ENCODE results near the gene E2F1.
A peak's percentile ranks its signal among the peaks of the same experiment; 100 is the strongest.
"Not testable (repeated sequence)": the region's sequence is repeated elsewhere in the genome, so short reads cannot be mapped to it uniquely, and the experiment has no call there.

Gene E2F1

DNA sequence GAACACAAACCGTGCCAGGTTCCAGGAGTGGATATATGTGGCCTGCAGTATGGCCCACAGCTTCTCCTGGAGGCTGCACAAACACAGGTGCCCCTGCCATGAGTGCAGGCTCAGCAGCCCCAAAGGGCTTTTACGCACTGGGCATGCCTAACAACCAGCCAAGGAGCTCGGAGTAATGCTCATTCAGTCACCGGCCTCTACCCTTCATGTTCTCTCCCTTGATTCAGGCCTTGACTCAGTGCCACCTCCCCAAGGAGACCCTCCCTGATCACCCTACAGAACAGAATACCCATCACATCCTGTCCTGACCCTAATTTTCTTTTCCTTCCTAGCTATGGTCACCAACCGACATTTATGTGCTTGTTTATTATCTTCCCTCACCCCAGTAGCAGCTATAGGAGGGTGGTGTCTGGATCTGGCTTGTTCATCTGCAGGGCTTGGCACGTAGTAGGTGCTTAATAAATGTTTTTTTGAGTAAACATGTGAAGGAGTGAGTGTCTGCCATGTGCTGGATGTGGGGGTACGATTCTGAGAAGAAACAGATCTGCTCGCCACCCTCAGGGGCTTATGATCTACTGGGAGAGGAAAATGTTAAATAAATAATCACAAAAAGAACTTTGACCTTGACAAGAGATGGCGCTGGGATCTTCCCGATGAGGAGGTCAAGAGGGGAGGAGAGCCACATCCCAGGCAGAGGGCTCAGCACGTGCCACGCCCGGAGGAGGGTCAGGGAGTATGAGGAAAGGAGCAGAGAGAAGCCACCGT lies 24.7 kb upstream of the E2F1 start:
- no peak for DNase-seq

DNA sequence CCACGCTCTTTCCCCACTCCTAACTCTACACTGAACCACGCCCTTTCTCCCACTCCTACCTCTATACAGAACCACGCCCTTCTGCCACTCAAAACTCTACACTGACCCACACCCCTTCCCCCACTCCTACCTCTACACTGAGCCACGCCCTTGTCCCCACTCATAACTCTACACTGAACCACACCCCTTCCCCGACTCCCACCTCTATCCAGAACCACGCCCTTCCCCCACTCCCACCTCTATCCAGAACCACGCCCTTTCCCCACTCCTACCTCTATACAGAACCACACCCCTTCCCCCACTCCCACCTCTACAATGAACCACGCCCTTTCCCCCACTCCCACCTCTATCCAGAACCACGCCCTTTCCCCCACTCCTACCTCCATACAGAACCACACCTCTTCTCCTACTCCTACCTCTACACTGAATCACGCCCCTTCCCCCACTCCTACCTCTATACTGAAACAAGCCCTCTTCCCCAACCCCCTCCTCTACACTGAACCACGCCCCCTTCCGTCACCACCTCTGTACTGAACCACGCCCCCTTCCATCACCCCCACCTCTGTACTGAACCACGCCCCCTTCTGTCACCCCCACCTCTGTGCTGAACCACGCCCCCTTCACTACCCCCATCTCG lies 23.8 kb upstream of the E2F1 start:
- no peak for DNase-seq

DNA sequence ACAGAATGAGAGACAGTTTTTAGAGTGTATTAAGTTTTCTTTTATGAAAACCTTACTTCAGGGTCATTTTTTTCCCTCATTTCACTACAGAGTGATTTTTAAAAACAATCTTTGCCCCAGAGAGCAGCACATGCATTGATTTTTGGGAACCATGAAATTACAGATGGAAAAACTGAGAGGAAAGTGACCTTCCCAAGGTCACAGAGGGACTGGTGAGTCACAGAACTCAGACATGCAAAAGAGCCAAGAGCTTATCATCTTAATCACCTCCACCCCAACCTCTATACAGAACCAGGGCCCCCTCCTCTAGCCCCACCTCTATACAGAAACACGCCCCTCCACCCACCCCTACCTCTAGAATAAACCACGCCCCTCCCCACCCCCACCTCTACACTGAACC lies 23.2 kb upstream of the E2F1 start:
- no peak for DNase-seq

DNA sequence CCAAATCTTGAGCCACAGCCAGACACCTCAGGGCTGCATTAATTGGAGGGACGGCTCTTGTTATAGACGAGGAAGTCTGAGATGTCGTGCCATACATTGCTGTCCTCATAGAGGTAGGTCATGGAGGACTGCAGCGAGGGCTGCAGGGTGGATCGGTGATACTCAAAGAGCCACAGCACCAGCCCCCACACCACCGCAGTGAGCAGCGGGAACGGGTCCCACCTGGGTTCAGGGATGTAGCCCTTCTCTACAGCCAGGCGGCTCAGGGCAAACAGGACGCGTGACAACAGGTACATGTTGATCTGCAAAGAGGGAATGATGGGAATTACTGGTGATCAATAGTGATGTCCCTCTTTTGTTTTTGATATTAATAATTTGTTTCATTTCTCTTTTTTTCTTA lies 21.5 kb upstream of the E2F1 start:
- DNase-seq, result no peak

DNA sequence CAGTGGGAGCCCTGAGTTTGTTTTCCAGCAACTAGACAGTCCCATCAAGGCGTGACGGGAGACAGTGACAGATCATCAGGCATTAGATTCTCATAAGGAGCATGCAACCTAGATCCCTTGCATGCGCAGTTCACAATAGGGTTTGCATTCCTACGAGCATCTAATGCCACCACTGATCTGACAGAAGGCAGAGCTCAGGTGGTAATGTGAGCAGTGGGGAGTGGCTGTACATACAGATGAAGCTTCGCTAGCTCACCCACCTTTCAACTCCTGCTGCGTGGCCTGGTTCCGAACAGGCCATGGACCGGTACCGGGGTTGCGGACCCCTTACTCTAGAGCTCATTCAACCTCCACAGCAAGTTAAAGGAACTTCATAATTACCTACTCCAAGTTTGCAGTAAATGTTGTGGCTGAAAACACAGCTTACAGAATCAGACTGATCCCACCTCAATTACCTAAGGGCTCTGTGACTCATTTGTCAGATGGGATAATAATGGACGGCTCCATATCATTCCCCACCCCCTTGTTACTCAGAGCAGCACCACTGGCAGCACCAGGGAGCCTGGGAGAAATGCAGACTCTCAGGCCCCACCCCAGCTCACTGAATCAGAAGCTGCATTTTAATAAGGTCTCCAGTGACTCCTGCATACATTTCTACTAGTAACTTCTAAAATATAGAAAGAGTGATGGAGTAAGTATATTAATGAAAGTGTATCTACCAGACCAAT lies 18.2 kb upstream of the E2F1 start:
- no peak for DNase-seq

- DNase-seq, result no peak
These were observed 17.4 kb upstream of the E2F1 start for GRCh38 chr20:33703498-33704137.

DNA sequence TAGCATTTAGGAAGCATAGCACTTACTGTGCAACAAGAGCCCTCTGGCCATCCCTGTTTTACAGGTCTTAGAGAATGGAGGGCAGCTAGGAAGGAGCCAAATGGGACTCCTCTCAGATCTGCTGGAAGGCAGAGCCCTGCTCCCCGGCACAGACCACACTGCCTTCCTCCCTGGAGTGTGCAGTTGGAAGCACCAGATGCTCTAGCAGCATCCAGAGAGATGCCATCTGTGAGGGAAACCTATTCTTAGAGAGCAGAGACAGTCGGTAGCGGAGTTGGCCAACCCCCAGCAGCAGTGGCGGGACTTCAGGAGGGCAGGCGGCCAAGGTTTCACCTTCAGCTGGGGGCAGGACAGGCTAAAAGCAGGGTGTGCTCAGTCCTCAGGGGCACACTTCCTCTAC lies 16.7 kb upstream of the E2F1 start:
- peak; percentile 85 for DNase-seq

GRCh38 chr20:33701629-33702450 lies 15.7 kb upstream of the E2F1 start:
- no peak for DNase-seq

DNA sequence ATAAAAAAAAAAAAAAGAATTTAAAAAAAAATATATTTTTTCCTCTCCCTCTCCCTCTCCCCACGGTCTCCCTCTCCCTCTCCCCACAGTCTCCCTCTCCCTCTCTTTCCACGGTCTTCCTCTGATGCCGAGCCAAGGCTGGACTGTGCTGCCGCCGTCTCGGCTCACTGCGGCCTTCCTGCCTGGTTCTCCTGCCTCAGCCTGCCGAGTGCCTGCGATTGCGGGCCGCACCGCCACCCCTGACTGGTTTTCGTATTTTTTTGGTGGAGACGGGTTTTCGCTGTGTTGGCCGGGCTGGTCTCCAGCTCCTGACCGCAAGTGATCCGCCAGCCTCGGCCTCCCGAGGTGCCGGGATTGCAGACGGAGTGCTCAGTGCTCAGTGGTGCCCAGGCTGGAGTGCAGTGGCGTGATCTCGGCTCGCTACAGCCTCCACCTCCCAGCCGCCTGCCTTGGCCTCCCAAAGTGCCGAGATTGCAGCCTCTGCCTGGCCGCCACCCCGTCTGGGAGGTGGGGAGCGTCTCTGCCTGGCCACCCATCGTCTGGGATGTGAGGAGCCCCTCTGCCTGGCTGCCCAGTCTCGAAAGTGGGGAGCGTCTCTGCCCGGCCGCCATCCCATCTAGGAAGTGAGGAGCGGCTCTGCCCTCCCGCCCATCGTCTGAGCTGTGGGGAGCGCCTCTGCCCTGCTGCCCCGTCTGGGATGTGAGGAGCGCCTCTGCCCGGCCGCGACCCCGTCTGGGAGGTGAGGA lies 14.7 kb upstream of the E2F1 start:
- not testable (repeated sequence) for DNase-seq

GRCh38 chr20:33698966-33699365 lies 12.8 kb upstream of the E2F1 start:
- DNase-seq, result not testable (repeated sequence)

- DNase-seq, result no peak
These were observed 10.9 kb upstream of the E2F1 start for GRCh38 chr20:33697129-33697528.

DNA sequence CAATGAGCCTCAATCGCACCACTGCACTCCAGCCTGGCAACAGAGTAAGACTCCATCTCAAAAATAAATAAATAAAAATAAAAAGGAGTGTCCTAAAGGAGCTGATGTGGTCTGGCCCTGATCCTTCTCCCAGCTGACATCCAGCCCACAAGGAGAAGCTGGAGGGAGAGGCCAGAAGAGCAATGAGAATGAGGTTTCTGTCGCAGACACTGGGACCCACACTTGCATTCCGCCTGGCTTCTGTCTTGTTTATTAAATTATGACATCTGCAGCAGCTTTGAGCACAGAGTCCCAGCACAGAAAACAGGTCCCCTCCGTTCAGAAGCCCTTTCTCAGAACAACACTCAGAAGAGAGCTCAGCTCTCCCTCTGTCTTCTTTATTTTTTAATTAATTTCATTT lies 10.3 kb upstream of the E2F1 start:
- no peak for DNase-seq

DNA sequence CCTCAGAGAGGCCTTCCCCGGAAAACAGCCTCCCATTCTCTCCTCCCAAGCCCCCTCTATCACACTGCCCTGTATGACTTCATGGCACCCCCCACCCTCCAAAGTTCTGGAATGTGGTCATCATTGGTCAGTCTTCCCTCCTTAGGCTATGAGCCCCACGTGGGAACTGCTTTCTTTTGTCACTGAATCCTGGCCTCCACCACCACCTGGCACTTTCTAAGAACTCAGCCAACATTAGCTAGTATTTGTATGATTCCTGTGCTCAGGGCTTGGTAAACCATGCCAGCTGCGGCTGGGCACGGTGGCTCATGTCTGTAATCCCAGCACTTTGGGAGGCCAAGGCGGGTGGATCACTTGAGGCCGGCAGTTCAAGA lies 8.4 kb upstream of the E2F1 start:
- DNase-seq, result no peak

DNA sequence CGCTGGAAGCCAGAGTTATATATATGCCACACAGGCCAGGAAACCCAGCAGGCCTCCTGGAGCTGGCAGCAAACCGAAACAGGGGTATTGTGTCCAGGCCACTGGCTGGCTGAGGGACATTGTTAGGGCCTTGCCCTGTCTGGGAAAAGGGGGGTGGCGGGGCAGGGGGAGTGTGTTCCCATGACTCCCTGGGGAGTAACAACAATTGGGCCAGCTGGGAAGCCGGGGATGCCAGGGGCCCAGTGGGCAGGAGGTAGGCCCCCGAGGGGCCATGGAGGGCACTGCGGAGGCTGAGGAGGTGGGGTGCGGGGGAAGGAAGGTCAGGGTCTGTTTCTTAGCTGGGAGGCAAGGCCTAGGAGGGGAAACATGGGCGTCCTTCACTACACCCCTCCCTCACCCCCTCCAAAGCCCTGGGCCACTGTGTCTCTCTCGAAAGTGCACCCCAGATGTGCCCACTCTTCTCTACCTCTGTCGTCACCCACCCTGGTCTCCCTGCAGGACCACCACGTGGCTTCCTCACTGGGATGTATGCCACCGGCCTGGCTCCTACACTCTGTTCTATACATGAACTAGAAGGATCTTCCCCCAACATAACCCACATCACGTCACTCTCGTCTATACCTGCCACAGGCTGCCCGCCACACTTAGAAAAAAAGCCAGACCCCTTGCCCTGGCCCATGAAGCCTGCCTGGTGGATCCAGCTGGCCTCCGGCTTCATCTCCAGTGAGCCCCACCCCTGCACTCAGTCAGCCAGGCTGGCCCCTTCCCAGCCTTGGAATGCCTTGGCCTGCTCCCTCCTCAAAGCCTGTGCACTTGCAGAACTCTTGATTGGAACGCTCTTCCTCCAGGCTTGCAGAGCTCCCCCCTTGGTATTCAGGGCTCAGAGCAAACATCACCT lies 7.8 kb upstream of the E2F1 start:
- no peak for DNase-seq

DNA sequence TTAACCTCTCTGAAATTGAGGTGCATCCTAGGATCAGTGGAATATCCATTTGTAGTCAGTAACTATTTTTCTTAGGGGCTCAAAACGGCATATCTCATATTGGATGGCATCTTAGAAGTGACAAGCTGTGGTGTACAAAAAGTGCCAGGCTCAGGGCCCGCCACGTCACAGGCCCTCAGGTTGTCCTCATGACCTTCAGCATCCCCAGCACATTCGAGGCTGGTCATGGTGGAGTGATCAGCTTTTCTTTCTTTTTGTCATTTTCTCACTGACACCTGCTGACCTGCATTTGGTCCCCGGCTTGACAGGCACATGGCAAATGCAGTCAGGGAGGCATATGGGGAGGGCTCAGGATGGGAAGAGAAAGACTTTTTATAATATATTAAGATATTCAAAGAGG lies 7.1 kb upstream of the E2F1 start:
- DNase-seq, result no peak

GRCh38 chr20:33689973-33690372 lies 3.8 kb upstream of the E2F1 start:
- no peak for DNase-seq

DNA sequence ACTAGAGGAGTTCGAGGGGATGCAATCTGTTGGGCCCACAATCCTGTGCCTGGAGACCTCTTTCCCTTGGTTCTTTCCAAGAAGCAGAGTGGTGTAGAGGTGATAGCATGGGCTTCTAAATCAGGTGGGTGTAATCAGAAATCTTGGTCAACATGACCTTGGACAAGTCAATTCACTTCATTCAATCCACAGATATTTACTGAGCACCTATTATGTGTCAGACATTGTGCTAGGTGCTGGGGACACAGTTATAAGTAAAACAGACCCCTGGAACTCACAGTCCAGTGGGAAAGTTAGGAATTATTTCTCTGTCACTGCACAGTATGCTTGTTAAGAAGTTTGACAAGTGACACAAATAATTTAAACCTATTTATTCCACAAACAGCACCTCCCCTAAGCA lies 3.3 kb upstream of the E2F1 start:
- DNase-seq, result no peak

- DNase-seq, result no peak
These were observed 2.8 kb upstream of the E2F1 start for GRCh38 chr20:33688938-33689424.

DNA sequence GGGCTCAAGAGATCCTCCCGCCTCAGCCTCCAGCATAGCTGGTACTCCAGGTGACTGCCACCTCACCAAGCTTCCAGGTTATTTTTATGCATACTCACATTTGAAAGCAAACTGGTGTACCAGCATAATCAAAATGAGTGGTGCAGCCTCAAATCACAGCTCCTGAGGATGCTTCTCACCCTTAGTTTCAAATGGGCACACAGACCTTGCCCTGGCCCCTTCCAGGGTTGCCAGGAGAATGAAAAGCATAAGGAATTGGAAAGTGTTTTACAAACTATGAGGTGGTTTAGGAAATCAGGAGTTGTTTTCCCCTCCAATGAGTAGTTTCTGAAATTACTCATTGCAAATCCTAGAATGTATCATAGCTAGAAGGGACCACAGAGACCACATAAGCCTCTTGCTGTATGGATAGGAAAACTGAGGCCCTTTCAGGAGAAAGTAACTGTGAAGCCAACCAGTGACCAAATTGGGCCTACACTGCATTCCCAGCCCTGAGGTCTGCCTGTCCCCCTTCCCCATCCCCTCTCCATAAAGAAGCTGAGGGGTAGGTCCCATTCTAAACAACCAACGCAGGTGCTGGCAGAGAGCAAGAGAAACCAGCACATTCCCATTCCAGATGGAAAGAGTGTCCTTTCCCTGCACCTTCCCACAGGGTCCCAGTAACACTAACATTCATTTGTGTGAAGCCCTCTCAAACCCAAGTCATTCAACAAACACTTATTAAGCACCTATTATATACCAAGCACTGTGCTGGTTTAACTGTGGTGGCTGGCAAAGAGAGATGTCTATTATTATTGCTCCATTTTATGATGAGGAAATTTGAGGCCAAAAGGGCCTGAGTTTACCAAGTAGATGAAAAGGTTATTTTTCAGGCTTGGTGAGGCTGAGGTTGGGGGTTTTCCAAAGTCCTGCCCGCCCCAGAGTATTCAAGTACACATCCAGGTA lies 2.1 kb upstream of the E2F1 start:
- DNase-seq, result no peak

All from RPMI8226 (cell line).